ENCODE results near the gene KCNK3. TPM values are rescaled to one million over a fixed set of nuclear protein-coding genes. Genes with fewer than 3 reads are reported as not detected.

The KCNK3 gene
- total and polyA plus RNA-seq, 2 donors (not counting 1 experiment from before 2014, with no cell fraction given): not detected

- 92% methylated on average over 3 of the region's 3 CpGs for WGBS (ENCODE audit: insufficient coverage)
- Histone ChIP-seq H3K27me3 (replicated peaks in 1 of 4; ENCODE audit: control extremely low read depth in 1 of 4, control insufficient read depth in 3 of 4, insufficient read depth in 4 of 4, low read length in 3 of 4) (no peaks in the 10 kb centered on the region), H2AFZ (ENCODE audit: insufficient read depth, low read depth, low read length, poor library complexity, severe bottlenecking) (no peak overlapping the region), H3K9ac (ENCODE audit: low read length) (no peak overlapping the region), H3K4me3 (ENCODE audit: control extremely low read depth in 1 of 5, extremely low read depth in 1 of 5, insufficient read depth in 1 of 5, low read depth in 2 of 5, low read length in 4 of 5) (no peak overlapping the region), H3K4me1 (ENCODE audit: control insufficient read depth in 2 of 2, insufficient read depth in 2 of 2, low read length in 2 of 2) (peaks cover 10 to 19% of the 10 kb centered on the region in 2 donors), H4K20me1 (ENCODE audit: control insufficient read depth, insufficient read depth, low read length, poor library complexity, severe bottlenecking) (peaks cover 33% of the 10 kb centered on the region), H3K36me3 (replicated peaks in 1 of 2; ENCODE audit: control extremely low read depth in 1 of 2, control insufficient read depth in 1 of 2, extremely low read depth in 1 of 2, insufficient read depth in 2 of 2, low read length in 1 of 2) (peaks cover 0 to under 1% of the 10 kb centered on the region in 2 experiments), H3K27ac (ENCODE audit: low read length in 2 of 2) (no peak overlapping the region), H3K79me2 (ENCODE audit: control insufficient read depth, insufficient read depth, low read length) (peaks cover 46% of the 10 kb centered on the region), H3K4me2 (replicated peaks; ENCODE audit: low read depth, low read length, poor library complexity, severe bottlenecking) (no peak overlapping the region), H3K9me3 (ENCODE audit: control extremely low read depth in 1 of 3, control insufficient read depth in 2 of 3, insufficient read depth in 1 of 3, low read length in 2 of 3) (no peaks in the 10 kb centered on the region)
- intact Hi-C loops (cut with micrococcal nuclease): no loop called here
- Mint-ChIP-seq H3K27me3 (no peaks in the 10 kb centered on the region), H3K27ac (no peak overlapping the region), H3K4me1 (peaks cover 30% of the 10 kb centered on the region), H3K9me3 (ENCODE audit: insufficient read depth) (no peaks in the 10 kb centered on the region), H3K4me3 (no peak overlapping the region)
- ATAC-seq (ENCODE audit: low read depth) (no peak), DNase-seq (no peak)
- CTCF ChIA-PET: no interaction called here
- TF ChIP-seq CTCF (IDR thresholded peaks at IDR 0.05) (no peak), EZH2 (IDR thresholded peaks at IDR 0.05; ENCODE audit: borderline replicate concordance, insufficient read depth, low read depth, low read length, poor library complexity, severe bottlenecking) (no peak)
- POLR2A ChIA-PET: interaction anchor here (0.7 kb wide), 1 partner anchor 135 kb away, joined by 4 read pairs; no protein-coding TSS in a partner anchor
These were observed 76.2 kb downstream of the KCNK3 start for GRCh38 chr2:26768759-26769088.

- POLR2A ChIA-PET: no interaction called here
- Mint-ChIP-seq H3K4me1 (peaks cover 30% of the 10 kb centered on the region), H3K9me3 (ENCODE audit: insufficient read depth) (no peaks in the 10 kb centered on the region), H3K27ac (no peak overlapping the region), H3K27me3 (no peaks in the 10 kb centered on the region), H3K4me3 (no peak overlapping the region)
- ATAC-seq (ENCODE audit: low read depth): no peak
- Histone ChIP-seq H3K36me3 (replicated peaks in 1 of 2; ENCODE audit: control extremely low read depth in 1 of 2, control insufficient read depth in 1 of 2, extremely low read depth in 1 of 2, insufficient read depth in 2 of 2, low read length in 1 of 2) (peaks cover 0 to 5% of the 10 kb centered on the region in 2 experiments), H3K27me3 (replicated peaks in 1 of 4; ENCODE audit: control extremely low read depth in 1 of 4, control insufficient read depth in 3 of 4, insufficient read depth in 4 of 4, low read length in 3 of 4) (no peaks in the 10 kb centered on the region), H2AFZ (ENCODE audit: insufficient read depth, low read depth, low read length, poor library complexity, severe bottlenecking) (no peak overlapping the region), H3K27ac (ENCODE audit: low read length in 2 of 2) (no peak overlapping the region), H3K4me1 (ENCODE audit: control insufficient read depth in 2 of 2, insufficient read depth in 2 of 2, low read length in 2 of 2) (peaks cover 10 to 17% of the 10 kb centered on the region in 2 donors), H3K79me2 (ENCODE audit: control insufficient read depth, insufficient read depth, low read length) (peaks cover 41% of the 10 kb centered on the region), H4K20me1 (ENCODE audit: control insufficient read depth, insufficient read depth, low read length, poor library complexity, severe bottlenecking) (peaks cover 36% of the 10 kb centered on the region), H3K4me2 (replicated peaks; ENCODE audit: low read depth, low read length, poor library complexity, severe bottlenecking) (no peak overlapping the region), H3K9me3 (ENCODE audit: control extremely low read depth in 1 of 3, control insufficient read depth in 2 of 3, insufficient read depth in 1 of 3, low read length in 2 of 3) (no peaks in the 10 kb centered on the region), H3K9ac (ENCODE audit: low read length) (no peak overlapping the region), H3K4me3 (ENCODE audit: control extremely low read depth in 1 of 5, extremely low read depth in 1 of 5, insufficient read depth in 1 of 5, low read depth in 2 of 5, low read length in 4 of 5) (no peak overlapping the region)
- intact Hi-C loops (cut with micrococcal nuclease): no loop called here
- CTCF ChIA-PET: no interaction called here
- 60% methylated on average over 14 of the region's 14 CpGs for WGBS (ENCODE audit: insufficient coverage)
- DNase-seq: no peak
- TF ChIP-seq EZH2 (IDR thresholded peaks at IDR 0.05; ENCODE audit: borderline replicate concordance, insufficient read depth, low read depth, low read length, poor library complexity, severe bottlenecking) (no peak), CTCF (IDR thresholded peaks at IDR 0.05) (no peak)
These were observed 76.7 kb downstream of the KCNK3 start for GRCh38 chr2:26769089-26769761.

Data from B cell (primary cell).